Mononuclear cell (primary cell): ENCODE results near the gene OTOG. TPM values are rescaled to one million over a fixed set of nuclear protein-coding genes. Genes with fewer than 3 reads are reported as not detected.

Experiments
- H3K27me3 ChIP-seq: 2 replicates; pipeline ENCODE4 v1.6.0; 2011; ENCODE audit warnings: low read length, control low read depth; ENCODE audit not compliant: insufficient read depth
- H3K4me1 ChIP-seq: 2 replicates; pipeline ENCODE4 v1.5.1; 2011; ENCODE audit warnings: mild to moderate bottlenecking, low read length, control low read depth; ENCODE audit not compliant: insufficient read depth
- H3K4me3 ChIP-seq: 2 replicates; pipeline ENCODE4 v1.5.1; 2011; ENCODE audit warnings: mild to moderate bottlenecking, low read length, moderate library complexity
- H3K9me3 ChIP-seq: 2 replicates; pipeline ENCODE4 v1.5.1; 2011; ENCODE audit warnings: low read depth, mild to moderate bottlenecking, control low read depth, low read length
- total RNA-seq: library from RNA; depleted of rRNA; stranded (reverse); fragments of >200 nt; gene quantifications from one replicate; pipeline ENCODE4 v1.2.3, GENCODE V29; 2012

Gene OTOG
- total RNA-seq, 1 donor, result not detected

- no peaks in the 10 kb centered on the region for H3K4me1 ChIP-seq
- H3K27me3 ChIP-seq, result no peaks in the 10 kb centered on the region
- no peaks in the 10 kb centered on the region for H3K9me3 ChIP-seq
- H3K4me3 ChIP-seq, result no peak overlapping the region
Measured at GRCh38 chr11:17604201-17604914, 57.3 kb downstream of the OTOG start.

DNA sequence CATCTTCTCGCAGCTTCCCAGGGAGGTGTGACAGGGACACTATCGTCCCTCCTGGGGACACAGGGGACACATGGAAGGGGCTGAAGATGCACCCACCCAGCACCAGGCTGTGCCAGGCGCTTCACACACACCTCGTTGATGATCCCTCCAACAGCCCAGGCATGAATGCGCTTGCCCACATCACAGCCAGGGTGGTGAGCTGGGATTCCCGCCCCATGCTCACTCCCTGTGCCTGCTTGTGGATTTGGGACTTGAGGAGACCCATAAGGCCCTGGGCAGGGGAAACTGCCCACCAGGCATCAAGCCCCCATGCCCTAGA is 57.8 kb downstream of the OTOG start:
- H3K4me1 ChIP-seq, result no peaks in the 10 kb centered on the region

DNA sequence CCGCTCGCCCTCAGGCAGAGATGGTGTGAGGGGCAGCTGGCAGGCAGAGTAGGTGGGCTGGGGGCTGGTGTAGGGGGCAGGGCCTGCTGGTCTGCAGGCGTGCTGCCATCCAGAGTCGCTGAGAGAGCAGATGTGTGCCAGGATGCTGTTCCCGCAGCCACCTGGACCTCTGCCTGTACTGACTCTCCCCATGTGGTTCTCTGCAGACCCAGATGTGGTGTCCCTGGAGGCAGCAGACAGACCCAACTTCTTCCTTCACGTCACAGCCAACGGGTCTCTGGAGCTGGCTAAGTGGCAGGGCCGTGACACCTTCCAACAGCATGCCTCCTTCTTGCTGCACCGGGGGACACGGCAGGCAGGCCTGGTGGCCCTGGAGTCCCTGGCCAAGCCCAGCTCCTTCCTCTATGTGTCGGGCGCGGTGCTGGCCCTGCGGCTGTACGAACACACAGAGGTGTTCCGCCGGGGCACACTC is 58.6 kb downstream of the OTOG start:
- no peaks in the 10 kb centered on the region for H3K4me1 ChIP-seq
- H3K4me3 ChIP-seq, result no peak overlapping the region
- no peaks in the 10 kb centered on the region for H3K9me3 ChIP-seq
- H3K27me3 ChIP-seq, result no peaks in the 10 kb centered on the region

More for the DNA sequence above, 57.8 kb downstream of the OTOG start:
- no peaks in the 10 kb centered on the region for H3K9me3 ChIP-seq
- H3K4me3 ChIP-seq, result no peak overlapping the region
- no peaks in the 10 kb centered on the region for H3K27me3 ChIP-seq

GRCh38 chr11:17606233-17607082 is 59.4 kb downstream of the OTOG start:
- no peaks in the 10 kb centered on the region for H3K27me3 ChIP-seq
- no peaks in the 10 kb centered on the region for H3K9me3 ChIP-seq
- H3K4me1 ChIP-seq, result no peaks in the 10 kb centered on the region
- H3K4me3 ChIP-seq, result no peak overlapping the region

DNA sequence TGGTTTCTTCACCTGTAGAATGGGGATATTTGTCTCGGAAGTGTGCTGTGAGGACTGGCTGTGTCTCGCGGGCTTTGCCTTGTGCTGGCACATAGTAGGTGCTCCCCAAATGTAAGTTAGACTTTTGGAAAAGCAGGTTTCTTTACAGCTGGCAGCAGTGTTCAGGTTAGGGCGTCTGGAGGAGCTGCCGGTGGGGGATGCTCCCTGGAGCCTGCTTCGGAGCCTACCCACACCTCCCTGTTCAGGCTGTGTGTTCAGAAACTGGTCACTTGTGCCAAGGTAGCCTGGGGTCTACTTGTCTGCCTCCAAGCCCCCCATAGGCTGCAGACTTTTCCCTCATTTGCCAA is 60.0 kb downstream of the OTOG start:
- Histone ChIP-seq H3K27me3 (no peaks in the 10 kb centered on the region), H3K4me1 (no peaks in the 10 kb centered on the region), H3K4me3 (no peak overlapping the region), H3K9me3 (no peaks in the 10 kb centered on the region)

- H3K4me1 ChIP-seq, result no peaks in the 10 kb centered on the region
- no peaks in the 10 kb centered on the region for H3K27me3 ChIP-seq
- H3K9me3 ChIP-seq, result no peaks in the 10 kb centered on the region
- H3K4me3 ChIP-seq, result no peak overlapping the region
Measured at GRCh38 chr11:17607591-17608570, 60.8 kb downstream of the OTOG start.

- Histone ChIP-seq H3K4me1 (no peaks in the 10 kb centered on the region), H3K27me3 (no peaks in the 10 kb centered on the region)
Measured at GRCh38 chr11:17608821-17609220, 61.8 kb downstream of the OTOG start.

GRCh38 chr11:17609291-17610084 is 62.4 kb downstream of the OTOG start:
- Histone ChIP-seq H3K4me1 (no peaks in the 10 kb centered on the region), H3K9me3 (no peaks in the 10 kb centered on the region), H3K4me3 (no peak overlapping the region), H3K27me3 (no peaks in the 10 kb centered on the region)

More at GRCh38 chr11:17608821-17609220, 61.8 kb downstream of the OTOG start:
- H3K4me3 ChIP-seq, result no peak overlapping the region
- H3K9me3 ChIP-seq, result no peaks in the 10 kb centered on the region

DNA sequence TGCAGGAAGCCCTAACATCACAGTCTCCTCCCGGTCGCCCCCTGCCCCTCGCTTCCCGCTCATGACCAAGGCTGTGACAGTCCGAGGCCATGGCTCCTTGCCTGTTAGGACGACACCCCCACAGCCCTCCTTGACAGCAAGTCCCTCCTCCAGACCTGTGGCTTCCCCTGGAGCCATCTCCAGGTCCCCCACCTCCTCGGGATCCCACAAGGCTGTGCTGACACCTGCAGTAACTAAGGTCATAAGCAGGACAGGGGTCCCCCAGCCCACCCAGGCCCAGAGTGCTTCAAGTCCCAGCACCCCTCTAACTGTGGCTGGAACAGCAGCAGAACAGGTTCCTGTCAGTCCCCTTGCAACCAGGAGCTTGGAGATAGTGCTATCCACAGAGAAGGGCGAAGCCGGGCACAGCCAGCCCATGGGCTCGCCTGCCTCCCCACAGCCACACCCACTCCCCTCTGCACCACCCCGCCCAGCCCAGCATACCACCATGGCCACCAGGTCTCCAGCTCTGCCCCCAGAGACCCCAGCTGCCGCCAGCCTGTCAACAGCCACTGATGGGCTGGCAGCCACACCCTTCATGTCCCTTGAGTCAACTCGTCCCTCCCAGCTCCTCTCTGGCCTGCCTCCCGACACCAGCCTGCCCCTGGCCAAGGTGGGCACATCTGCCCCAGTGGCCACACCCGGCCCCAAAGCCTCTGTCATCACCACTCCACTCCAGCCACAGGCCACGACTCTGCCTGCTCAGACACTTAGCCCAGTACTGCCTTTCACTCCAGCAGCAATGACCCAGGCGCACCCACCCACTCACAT is 63.2 kb downstream of the OTOG start:
- Histone ChIP-seq H3K27me3 (no peaks in the 10 kb centered on the region), H3K4me1 (no peaks in the 10 kb centered on the region), H3K9me3 (no peaks in the 10 kb centered on the region), H3K4me3 (no peak overlapping the region)

GRCh38 chr11:17611049-17611448 is 64.0 kb downstream of the OTOG start:
- Histone ChIP-seq H3K4me1 (no peaks in the 10 kb centered on the region), H3K4me3 (no peak overlapping the region), H3K9me3 (no peaks in the 10 kb centered on the region), H3K27me3 (no peaks in the 10 kb centered on the region)

DNA sequence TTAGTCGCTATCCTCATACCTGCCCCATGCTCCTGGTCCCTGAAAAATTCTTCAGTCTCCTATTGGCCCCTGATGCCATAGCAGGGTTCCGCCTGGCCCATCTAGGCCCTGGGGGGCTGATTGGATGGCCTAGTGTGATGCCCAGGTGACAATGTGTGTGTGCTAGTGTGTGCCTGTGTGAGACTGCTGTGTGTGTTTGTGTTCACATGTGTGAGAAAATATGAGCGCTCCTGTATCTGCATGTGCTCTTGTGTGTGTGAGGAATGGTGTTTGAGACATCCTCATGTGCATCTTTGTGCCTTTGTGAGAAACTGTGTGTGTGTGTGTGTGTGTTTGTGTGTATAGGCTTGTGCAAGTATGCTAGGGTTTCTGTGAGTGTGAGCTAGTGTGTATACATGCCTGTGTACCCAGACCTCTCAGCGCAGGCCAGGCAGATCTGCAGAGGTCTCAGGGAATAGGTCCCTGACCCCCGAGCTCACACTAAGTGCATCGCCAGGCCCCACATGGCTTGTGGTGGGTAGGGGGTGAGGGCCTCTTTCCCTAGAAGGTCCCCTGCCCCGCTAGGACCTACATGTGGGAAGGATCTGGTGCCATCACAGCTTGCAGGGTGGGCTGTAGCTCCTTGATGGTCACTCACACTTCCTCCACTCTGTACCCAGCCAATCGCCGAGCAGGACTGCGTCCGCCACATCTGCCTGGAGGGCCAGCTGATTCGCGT is 64.6 kb downstream of the OTOG start:
- Histone ChIP-seq H3K4me3 (no peak overlapping the region), H3K4me1 (no peaks in the 10 kb centered on the region), H3K27me3 (peaks cover 2% of the 10 kb centered on the region), H3K9me3 (no peaks in the 10 kb centered on the region)

DNA sequence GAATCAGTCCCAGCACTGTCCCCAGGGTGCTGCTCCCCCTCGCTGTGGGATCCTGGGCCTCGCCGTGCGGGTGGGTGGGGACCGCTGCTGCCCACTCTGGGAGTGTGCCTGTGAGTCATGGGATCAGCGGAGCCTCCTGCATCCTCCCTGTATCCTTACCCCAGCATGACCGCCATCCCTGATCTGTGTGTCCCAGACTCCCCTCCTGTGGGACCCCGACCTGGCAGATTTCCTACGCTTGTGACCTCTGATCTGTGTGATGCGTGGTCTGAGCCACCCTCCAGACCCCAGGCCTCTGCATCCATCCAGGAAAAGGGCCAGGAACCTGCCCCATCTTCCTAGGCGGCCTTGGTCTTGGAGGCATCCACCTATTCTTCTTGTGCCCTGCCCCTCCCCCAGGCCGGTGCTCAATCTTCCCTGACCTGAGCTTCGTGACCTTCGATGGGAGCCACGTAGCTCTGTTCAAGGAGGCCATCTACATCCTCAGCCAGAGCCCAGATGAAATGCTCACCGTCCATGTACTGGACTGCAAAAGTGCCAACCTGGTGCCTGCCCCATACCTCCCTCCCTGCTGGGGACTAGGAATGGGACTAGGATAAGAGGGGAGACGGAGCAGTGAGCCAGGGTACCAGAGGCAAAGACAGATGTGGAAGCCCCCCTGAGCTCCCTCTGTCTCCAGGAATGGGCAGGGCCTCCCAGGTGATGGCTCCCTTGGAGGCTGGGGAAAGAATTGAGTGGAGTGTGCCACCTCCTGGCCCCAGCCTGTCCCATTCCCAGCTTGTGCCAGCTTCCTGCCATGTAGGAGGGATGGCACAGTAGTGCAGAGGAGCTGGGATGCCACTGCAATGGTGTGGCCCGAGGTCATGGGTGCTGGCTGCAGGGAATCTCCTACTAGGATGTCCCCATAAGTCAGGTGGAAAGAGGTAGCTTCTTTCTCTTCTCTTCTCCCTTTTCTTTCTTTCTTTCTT is 65.4 kb downstream of the OTOG start:
- Histone ChIP-seq H3K4me3 (no peak overlapping the region), H3K9me3 (no peaks in the 10 kb centered on the region), H3K27me3 (peaks cover 4% of the 10 kb centered on the region), H3K4me1 (no peaks in the 10 kb centered on the region)
